ENCODE measurements around the gene TXNDC5.

DNA sequence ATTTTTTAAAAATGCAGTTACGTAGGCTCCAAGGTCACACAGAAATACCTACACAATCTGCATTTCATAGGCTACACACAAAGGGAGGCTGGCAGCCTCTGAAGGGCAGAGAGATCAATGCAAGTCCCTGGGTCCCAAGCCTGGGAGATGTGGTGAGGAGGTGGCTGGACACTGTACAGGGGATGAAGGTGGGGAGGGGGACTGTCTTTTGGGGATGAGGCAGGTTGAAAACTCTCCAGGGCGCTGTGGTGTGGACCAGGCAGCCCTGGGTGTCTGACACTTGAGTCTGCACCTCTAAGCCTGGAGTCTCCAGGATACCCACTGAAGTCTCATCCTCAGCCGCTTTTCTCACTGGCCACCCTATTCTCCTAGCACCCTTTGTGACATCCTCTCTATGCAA, 24.5 kb downstream of the TXNDC5 start:
- TF ChIP-seq, protein P1, sequence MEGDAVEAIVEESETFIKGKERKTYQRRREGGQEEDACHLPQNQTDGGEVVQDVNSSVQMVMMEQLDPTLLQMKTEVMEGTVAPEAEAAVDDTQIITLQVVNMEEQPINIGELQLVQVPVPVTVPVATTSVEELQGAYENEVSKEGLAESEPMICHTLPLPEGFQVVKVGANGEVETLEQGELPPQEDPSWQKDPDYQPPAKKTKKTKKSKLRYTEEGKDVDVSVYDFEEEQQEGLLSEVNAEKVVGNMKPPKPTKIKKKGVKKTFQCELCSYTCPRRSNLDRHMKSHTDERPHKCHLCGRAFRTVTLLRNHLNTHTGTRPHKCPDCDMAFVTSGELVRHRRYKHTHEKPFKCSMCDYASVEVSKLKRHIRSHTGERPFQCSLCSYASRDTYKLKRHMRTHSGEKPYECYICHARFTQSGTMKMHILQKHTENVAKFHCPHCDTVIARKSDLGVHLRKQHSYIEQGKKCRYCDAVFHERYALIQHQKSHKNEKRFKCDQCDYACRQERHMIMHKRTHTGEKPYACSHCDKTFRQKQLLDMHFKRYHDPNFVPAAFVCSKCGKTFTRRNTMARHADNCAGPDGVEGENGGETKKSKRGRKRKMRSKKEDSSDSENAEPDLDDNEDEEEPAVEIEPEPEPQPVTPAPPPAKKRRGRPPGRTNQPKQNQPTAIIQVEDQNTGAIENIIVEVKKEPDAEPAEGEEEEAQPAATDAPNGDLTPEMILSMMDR (IDR thresholded peaks at IDR 0.05; ENCODE audit: low read length) = no peak
- no peak for TF ChIP-seq EZH2 (IDR thresholded peaks at IDR 0.05; ENCODE audit: borderline replicate concordance, low read length)

All from OCI-LY1 (cell line).